Brain microvascular endothelial cell (primary cell): ENCODE measurements around the gene WNK2.

Source experiments
- DNase-seq: peaks from one replicate; pipeline ENCODE4 v3.0.0-alpha.2; 2020
- H3K27ac ChIP-seq: fragments of 250-450 bp; sonication (Bioruptor Pico); 2 replicates; pipeline ENCODE4 v1.5.1; 2020; ENCODE audit warnings: mild to moderate bottlenecking, moderate library complexity
- H3K27me3 ChIP-seq: fragments of 250-450 bp; sonication (Bioruptor Pico); replicated peaks from 2 replicates; pipeline ENCODE4 v1.5.1; 2020; ENCODE audit warnings: mild to moderate bottlenecking
- H3K36me3 ChIP-seq: fragments of 250-450 bp; sonication (Bioruptor Pico); replicated peaks from 2 replicates; pipeline ENCODE4 v1.5.1; 2020; ENCODE audit warnings: mild to moderate bottlenecking
- H3K4me3 ChIP-seq: 2 replicates; pipeline ENCODE4 v1.5.1; 2011; ENCODE audit warnings: low read depth, mild to moderate bottlenecking, control low read depth, low read length, moderate library complexity
- in situ Hi-C: cut with HindIII; loops from 2 replicates; pipeline ENCODE4 v1.10.0; 2017; ENCODE audit warnings: low sequenced_read_pairs, low pct_ligation_motif_present
- TF ChIP-seq, protein P1 (sequence below): IDR thresholded peaks from 2 replicates; pipeline ENCODE4 v1.5.1; 2011; ENCODE audit warnings: low read depth, mild to moderate bottlenecking, moderate library complexity, low read length, control low read depth, inconsistent platforms; ENCODE audit errors: missing control alignments

WNK2 gene

DNA sequence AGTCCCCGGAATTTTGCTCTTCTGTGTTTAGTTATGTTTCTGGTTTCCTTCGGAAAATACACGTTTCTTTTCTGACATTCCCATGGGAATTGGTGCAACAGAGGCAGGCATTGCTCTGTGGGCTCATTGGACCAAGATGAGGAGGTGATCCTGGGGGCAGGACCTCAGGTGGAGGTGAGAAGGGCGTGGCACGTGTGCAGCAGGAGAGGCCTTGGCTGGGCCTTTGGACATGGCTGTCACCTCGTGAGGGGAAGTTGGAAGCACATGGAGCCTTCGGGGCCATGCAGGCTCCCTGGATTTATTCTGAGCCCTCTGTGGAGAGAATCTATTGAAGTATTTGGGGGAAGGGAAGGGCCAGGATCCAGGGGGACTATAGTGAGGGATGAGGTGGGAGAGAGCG, 44.5 kb downstream of the WNK2 start:
- Histone ChIP-seq H3K27me3 (no peaks in the 10 kb centered on the region), H3K27ac (no peak overlapping the region), H3K4me3 (no peak overlapping the region), H3K36me3 (no peaks in the 10 kb centered on the region)
- TF ChIP-seq, protein P1, sequence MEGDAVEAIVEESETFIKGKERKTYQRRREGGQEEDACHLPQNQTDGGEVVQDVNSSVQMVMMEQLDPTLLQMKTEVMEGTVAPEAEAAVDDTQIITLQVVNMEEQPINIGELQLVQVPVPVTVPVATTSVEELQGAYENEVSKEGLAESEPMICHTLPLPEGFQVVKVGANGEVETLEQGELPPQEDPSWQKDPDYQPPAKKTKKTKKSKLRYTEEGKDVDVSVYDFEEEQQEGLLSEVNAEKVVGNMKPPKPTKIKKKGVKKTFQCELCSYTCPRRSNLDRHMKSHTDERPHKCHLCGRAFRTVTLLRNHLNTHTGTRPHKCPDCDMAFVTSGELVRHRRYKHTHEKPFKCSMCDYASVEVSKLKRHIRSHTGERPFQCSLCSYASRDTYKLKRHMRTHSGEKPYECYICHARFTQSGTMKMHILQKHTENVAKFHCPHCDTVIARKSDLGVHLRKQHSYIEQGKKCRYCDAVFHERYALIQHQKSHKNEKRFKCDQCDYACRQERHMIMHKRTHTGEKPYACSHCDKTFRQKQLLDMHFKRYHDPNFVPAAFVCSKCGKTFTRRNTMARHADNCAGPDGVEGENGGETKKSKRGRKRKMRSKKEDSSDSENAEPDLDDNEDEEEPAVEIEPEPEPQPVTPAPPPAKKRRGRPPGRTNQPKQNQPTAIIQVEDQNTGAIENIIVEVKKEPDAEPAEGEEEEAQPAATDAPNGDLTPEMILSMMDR: no peak
- in situ Hi-C loops: no loop called here
- no peak for DNase-seq

DNA sequence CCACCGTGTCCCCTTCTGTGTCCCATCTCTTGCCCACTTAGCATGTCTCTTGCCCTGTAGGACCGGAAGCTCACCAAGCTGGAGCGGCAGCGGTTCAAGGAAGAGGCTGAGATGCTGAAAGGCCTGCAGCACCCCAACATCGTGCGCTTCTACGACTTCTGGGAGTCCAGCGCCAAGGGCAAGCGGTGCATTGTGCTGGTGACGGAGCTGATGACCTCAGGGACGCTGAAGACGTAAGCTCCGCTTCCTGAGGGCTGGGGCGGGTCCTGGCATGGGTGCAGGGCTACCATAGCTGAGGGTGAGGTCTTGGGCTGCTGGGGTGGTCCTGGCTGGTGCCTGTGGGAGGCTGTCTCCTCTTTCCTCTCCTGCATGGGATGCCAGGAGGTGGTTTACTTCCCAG, 45.7 kb downstream of the WNK2 start:
- no peak overlapping the region for H3K27ac ChIP-seq
- DNase-seq: no peak
- no peaks in the 10 kb centered on the region for H3K36me3 ChIP-seq
- H3K27me3 ChIP-seq: no peaks in the 10 kb centered on the region
- TF ChIP-seq, protein P1: no peak
- in situ Hi-C loops: no loop called here
- H3K4me3 ChIP-seq: no peak overlapping the region

DNA sequence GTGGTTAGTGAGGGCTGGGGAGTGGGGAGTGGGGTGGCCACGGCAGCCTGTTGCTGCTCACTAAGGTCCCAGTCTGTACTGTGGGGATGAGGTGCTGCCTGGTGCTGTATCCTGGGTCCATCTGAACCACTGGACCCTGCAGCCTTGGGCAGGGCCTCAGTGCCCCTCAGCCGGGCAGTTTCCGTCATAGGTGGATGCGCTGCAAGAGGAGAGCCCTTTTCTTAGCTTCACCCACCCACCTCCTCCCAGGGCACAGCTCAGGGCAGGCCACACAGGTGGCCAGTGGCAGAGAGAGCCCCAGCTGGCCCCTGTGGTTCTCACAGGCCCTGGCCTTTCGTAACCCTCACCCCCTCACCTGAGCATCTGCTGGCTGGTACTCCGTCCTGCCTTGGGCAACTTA, 46.2 kb downstream of the WNK2 start:
- TF ChIP-seq, protein P1: no peak
- Histone ChIP-seq H3K27me3 (no peaks in the 10 kb centered on the region), H3K36me3 (no peaks in the 10 kb centered on the region), H3K4me3 (no peak overlapping the region), H3K27ac (no peak overlapping the region)
- in situ Hi-C loops: no loop called here
- no peak for DNase-seq

DNA sequence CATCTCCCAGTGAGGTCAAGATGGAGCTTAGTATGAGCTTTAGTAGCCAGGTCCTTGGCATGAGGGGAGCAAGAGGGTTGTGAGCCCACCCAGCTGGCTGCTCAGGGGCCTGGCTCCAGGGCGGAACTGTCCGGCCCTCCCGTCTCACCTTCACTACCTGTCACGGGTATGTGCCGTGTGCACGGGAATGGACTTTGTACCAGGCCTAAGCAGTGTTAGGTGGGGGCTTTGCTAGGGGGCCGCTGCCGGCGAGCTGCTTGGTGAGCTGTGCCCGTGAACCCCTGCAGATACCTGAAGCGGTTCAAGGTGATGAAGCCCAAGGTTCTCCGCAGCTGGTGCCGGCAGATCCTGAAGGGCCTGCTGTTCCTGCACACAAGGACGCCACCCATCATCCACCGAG, 46.7 kb downstream of the WNK2 start:
- Histone ChIP-seq H3K27ac (no peak overlapping the region), H3K27me3 (no peaks in the 10 kb centered on the region), H3K36me3 (no peaks in the 10 kb centered on the region), H3K4me3 (no peak overlapping the region)
- TF ChIP-seq, protein P1: no peak
- in situ Hi-C loops: no loop called here
- no peak for DNase-seq

DNA sequence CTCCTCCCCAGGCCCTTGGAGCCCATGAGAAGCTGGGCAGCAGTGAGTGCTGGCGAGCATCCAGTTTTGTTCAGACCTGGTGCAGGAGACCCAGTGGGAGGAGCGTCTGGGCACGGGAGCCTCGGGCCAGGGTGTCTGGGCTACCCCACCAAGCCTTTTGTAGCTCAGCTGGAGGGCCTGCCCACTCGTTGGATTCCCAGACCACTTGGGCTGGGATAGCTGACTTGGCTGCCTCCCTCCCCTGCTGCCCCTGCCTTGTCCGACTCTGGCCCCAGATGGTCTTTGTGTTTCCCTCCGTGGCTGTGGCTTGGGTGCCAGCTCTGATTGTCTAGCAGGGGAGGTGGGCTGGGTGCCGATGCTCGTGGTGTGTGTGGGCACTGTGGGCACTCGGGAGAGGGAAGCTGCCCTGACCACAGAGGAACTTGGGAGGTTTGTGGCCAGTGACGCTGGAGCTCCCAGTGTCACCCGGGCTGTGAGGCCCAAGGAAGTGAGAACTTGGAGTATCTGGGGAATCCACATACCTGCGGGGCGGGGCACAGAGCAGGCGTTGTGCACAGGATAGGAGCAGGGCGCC, 47.3 kb downstream of the WNK2 start:
- in situ Hi-C loops: no loop called here
- no peaks in the 10 kb centered on the region for H3K27me3 ChIP-seq
- no peaks in the 10 kb centered on the region for H3K36me3 ChIP-seq
- TF ChIP-seq, protein P1: no peak
- DNase-seq: no peak
- H3K27ac ChIP-seq: no peak overlapping the region
- no peak overlapping the region for H3K4me3 ChIP-seq

DNA sequence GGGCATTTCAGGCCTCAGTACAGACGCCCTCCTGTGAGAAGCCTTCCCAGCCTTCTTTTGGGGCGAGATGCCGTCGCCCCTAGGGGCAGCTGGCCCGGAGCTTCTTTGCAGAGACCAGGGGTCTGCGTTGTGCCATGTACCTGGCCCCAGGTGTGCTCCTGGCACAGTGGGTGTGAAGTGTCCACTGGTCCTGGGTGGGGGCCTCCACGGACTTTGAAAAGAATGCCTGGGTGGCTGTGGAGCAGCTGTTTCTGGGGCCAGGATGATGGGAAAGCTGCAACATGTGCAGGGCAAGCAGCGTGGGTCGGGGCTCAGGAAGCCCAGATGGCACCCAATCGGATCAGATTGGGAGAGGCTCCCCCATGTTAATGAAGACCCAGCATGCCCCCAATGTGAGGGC, 47.8 kb downstream of the WNK2 start:
- TF ChIP-seq, protein P1: no peak
- no peak overlapping the region for H3K27ac ChIP-seq
- in situ Hi-C loops: no loop called here
- no peak overlapping the region for H3K4me3 ChIP-seq
- H3K27me3 ChIP-seq: no peaks in the 10 kb centered on the region
- no peak for DNase-seq
- H3K36me3 ChIP-seq: no peaks in the 10 kb centered on the region
